ENCODE data around the gene SLC12A9. TPM values are rescaled to one million over a fixed set of nuclear protein-coding genes. Genes with fewer than 3 reads are reported as not detected.

Gene SLC12A9
- total and polyA plus RNA-seq, 8 donors: 2.9 to 44.6 (median 15.8) TPM

GRCh38 chr7:100819586-100819985, 32.9 kb upstream of the SLC12A9 start:
- no peaks in the 10 kb centered on the region for H3K9me3 ChIP-seq
- H3K27ac ChIP-seq: no peak overlapping the region
- peaks cover 0 to 10% (median 4%) of the 10 kb centered on the region in 4 donors for H3K4me1 ChIP-seq
- 92 to 96% (median 94%) methylated on average over 21 to 23 of the region's 23 CpGs for WGBS, 5 donors
- H3K4me3 ChIP-seq: no peak overlapping the region
- no peak for DNase-seq
- H3K27me3 ChIP-seq: peaks cover 0 to 8% (median 0%) of the 10 kb centered on the region in 3 donors
- intact Hi-C loops (cut with DNase I; ENCODE audit: low total_unique reads): no loop called here
- peaks cover 56 to 97% (median 94%) of the 10 kb centered on the region in 4 donors for H3K36me3 ChIP-seq
- TF ChIP-seq EP300 (IDR thresholded peaks at IDR 0.05): no peak
- no peak for TF ChIP-seq CTCF (IDR thresholded peaks at IDR 0.05)
- no peak for TF ChIP-seq POLR2AphosphoS5 (IDR thresholded peaks at IDR 0.05)
- no peak for TF ChIP-seq POLR2A (IDR thresholded peaks at IDR 0.05)

GRCh38 chr7:100822236-100823139, 30.0 kb upstream of the SLC12A9 start:
- H3K27ac ChIP-seq: no peak overlapping the region
- H3K9me3 ChIP-seq: no peaks in the 10 kb centered on the region
- no peak for DNase-seq
- H3K4me1 ChIP-seq: peaks cover 14 to 36% (median 28%) of the 10 kb centered on the region in 4 donors
- WGBS, 5 donors: 89 to 93% (median 91%) methylated on average over 26 to 43 of the region's 43 CpGs
- intact Hi-C loops (cut with DNase I; ENCODE audit: low total_unique reads): no loop called here
- peaks cover 0 to 31% (median 1%) of the 10 kb centered on the region in 3 donors for H3K27me3 ChIP-seq
- no peak overlapping the region for H3K4me3 ChIP-seq
- no peak for TF ChIP-seq POLR2AphosphoS5 (IDR thresholded peaks at IDR 0.05)
- TF ChIP-seq EP300 (IDR thresholded peaks at IDR 0.05): no peak
- no peak for TF ChIP-seq POLR2A (IDR thresholded peaks at IDR 0.05)
- TF ChIP-seq CTCF (IDR thresholded peaks at IDR 0.05): no peak
- H3K36me3 ChIP-seq: peaks cover 44 to 68% (median 65%) of the 10 kb centered on the region in 4 donors

DNA sequence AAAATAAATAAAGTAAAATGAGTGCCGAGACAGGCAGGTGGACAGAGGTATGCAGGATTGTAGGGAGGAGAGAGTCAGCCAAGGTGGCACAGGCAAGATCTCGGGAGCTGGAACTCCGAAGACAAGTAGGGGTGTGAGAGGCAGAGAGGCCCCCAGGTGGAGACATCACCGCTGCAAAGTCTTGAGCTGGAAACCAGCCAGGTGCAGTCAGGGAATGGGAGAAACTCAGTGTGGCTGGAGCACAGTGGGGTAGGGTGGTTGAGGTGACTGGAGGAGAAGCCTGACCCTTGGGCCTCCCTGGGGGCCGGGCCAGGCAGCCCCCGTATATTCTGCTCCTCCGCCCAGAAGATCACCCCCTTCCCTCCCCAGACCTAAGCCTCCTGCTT, 29.4 kb upstream of the SLC12A9 start:
- peaks cover 0 to 38% (median 6%) of the 10 kb centered on the region in 3 donors for H3K27me3 ChIP-seq
- H3K9me3 ChIP-seq: no peaks in the 10 kb centered on the region
- H3K4me3 ChIP-seq: no peak overlapping the region
- no peak overlapping the region for H3K27ac ChIP-seq
- peaks cover 41 to 63% (median 61%) of the 10 kb centered on the region in 4 donors for H3K36me3 ChIP-seq
- DNase-seq: peak in 1 of 2 donors; percentile 28
- TF ChIP-seq POLR2A (IDR thresholded peaks at IDR 0.05): no peak
- no peak for TF ChIP-seq EP300 (IDR thresholded peaks at IDR 0.05)
- no peak for TF ChIP-seq CTCF (IDR thresholded peaks at IDR 0.05)
- TF ChIP-seq POLR2AphosphoS5 (IDR thresholded peaks at IDR 0.05): no peak
- H3K4me1 ChIP-seq: peaks cover 20 to 42% (median 34%) of the 10 kb centered on the region in 4 donors
- 72 to 89% (median 84%) methylated on average over 7 of the region's 7 CpGs for WGBS, 5 donors
- intact Hi-C loops (cut with DNase I; ENCODE audit: low total_unique reads): no loop called here

GRCh38 chr7:100823534-100823933, 29.0 kb upstream of the SLC12A9 start:
- TF ChIP-seq POLR2AphosphoS5 (IDR thresholded peaks at IDR 0.05) (no peak), CTCF (IDR thresholded peaks at IDR 0.05) (no peak), EP300 (IDR thresholded peaks at IDR 0.05) (no peak), POLR2A (IDR thresholded peaks at IDR 0.05) (no peak)
- WGBS, 5 donors: 90 to 96% (median 95%) methylated on average over 20 to 31 of the region's 31 CpGs
- peaks cover 39 to 59% (median 57%) of the 10 kb centered on the region in 4 donors for H3K36me3 ChIP-seq

More at GRCh38 chr7:100823534-100823933, 29.0 kb upstream of the SLC12A9 start:
- Histone ChIP-seq H3K4me3 (no peak overlapping the region), H3K4me1 (peaks cover 21 to 46% (median 38%) of the 10 kb centered on the region in 4 donors), H3K27me3 (peaks cover 0 to 42% (median 6%) of the 10 kb centered on the region in 3 donors), H3K9me3 (no peaks in the 10 kb centered on the region), H3K27ac (no peak overlapping the region)
- DNase-seq: no peak
- intact Hi-C loops (cut with DNase I; ENCODE audit: low total_unique reads): no loop called here
